HG03175 (cell line): ENCODE results near the gene TKTL1.

ENCODE experiments used
- ATAC-seq: cut with Tn5 transposase; IDR thresholded peaks from one replicate; pipeline ENCODE4 v1.9.1; 2021; ENCODE audit warnings: mild to moderate bottlenecking, moderate library complexity; ENCODE audit not compliant: unreplicated experiment

TKTL1 gene

DNA sequence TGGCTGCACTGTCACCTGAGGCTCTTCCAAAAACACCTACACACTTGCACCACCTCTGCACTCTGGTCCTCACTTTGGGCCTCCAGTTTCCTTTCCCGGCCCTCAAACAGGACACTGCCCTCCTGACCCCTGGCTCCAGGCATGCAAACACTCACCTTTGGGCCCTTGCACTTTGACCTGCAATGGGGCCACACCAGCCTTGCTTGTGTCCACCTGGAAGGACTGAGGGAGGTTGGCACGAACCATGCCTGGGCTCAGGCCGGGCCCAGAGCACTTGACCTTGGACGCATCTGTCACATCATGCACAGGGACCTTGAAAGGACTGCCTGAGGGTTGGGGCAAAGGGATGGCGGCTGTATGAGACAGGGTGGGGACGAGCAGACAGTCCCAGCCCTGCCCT lies 63.2 kb downstream of the TKTL1 start:
- ATAC-seq, result no peak

- ATAC-seq, result no peak
These were observed 64.0 kb downstream of the TKTL1 start for GRCh38 chrX:154359362-154360154.

GRCh38 chrX:154360155-154360713 lies 64.6 kb downstream of the TKTL1 start:
- ATAC-seq, result no peak

GRCh38 chrX:154362085-154362742 lies 66.6 kb downstream of the TKTL1 start:
- no peak for ATAC-seq

- ATAC-seq, result no peak
These were observed 68.3 kb downstream of the TKTL1 start for GRCh38 chrX:154363706-154364439.

- ATAC-seq, result no peak
These were observed 69.5 kb downstream of the TKTL1 start for GRCh38 chrX:154365052-154365600.

DNA sequence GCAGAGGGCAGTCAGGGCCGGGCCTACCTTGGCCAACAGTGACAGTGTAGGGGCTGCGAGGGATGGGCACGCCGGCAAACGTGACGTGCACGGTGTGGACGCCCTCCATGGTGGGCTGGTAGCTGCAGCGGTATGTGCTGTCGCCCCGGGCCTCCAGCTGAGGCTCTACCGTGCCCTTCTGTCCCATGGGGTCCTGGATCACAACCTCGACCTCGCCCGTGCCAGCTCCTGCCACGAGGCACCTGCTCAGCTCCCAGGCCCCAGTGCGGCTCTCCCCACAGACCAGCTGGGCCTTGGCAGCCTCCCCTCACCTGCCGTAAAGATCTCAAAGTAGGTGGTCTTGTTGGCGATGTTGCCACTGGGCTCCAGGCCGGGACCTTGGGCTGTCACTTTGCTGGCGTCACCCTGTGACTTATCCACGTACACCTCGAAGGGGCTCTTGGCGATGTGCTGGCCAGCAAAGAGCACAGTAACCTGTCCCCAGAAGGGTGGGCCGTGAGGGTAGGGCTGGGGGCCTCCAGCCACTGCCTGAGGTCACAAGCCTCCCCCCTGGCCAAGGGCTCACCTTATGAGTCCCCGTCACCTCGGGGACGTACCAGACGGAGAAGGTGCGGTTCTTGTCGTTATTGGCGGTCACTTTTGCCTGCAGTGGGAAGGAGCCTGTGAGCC lies 70.5 kb downstream of the TKTL1 start:
- ATAC-seq, result no peak

DNA sequence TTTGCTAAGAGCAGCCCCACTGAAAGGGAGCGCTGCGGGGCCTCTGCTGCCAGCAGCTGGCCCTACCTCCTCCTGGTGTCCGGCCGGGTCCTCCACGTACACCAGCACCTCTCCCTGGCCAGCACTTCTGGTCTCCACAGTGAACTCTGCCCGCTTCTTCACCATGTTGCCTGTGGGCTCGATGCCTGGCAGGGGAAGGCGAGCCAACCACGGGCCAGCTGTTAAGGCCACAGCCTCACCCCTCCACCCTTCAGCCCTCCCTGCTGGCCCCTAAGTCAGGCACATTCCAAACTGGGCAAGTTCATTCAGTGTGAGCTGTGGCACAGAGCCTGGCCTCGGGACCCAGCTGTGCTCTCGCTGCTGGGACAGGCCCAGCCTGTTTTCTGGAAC lies 71.1 kb downstream of the TKTL1 start:
- ATAC-seq, result no peak

DNA sequence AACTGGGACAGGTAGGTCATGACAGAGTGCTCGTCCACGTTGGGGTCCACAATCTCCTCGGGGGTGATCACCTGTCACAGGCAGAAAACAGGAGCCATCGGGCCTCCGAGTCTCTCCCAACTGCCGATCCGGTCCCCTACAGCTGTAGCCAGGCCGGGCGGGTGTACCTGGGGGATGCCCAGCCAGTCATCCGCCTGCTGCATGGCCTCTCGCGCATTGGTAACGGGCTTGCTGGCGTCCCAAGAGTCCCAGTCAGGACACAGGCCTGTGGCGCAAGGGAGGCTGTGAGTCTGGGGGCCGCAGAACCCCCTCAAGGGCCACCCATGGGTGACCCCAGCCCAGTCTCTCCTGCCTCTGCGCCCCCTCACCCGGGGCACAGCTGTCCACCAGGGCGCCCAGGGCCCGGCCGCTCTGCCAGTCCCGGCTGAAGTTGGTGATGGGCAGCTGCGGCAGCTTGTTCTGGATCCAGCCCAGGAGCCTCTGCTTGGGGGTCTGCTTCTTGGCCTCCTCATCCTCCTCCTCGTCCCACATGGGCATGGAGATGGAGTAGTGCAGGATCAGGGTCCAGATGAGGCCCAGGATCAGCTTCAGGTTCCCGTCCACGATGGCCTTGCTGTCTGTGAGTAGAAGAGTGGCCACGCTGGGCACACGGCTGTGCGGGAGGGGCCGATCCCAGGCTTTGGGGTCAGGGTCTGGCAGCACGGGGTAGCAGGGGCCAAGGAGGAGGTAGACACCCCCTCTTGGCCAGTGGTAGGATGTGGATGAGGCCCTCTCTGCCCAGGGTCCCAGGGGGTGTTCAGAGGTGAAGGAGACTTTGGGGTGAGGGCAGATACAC lies 72.1 kb downstream of the TKTL1 start:
- no peak for ATAC-seq

DNA sequence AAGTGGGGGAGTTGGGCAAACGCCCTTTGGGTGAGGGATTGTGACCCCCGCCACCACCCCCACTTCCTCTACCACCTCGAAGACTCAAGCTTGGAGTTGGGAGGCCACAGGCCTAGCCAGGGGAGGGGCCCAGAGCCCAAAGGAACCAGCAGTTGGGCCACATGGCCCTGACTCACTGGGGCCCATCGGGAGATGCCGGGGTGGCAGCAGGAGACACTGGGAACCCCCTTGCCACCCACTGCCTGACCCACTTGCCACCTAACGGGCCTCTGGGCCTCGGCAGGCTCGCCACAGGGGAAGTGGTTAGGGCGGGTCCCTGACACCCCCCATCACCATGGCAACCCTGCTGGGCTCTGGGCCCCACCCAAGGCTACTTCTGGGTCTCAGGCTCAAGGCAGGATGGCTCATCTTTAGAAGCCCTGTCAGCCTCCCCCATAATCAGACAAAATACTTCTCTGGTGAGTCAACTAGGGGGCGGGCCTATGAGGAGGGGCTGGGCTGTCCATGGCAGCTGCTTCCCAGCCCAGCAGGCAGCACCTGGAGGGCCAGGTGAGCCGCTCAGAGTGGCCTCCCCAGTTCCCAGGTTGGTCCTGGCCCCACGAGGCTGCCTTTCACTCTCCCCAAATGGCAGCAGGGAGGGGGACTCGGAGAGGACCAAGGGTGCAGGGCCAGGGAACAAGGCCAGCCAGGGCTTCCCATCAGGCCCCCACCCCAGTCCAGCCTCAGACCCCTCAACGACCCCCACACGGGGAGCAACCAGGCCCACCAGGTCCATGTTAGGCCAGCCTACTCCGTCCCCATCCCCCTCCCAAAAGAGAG lies 73.2 kb downstream of the TKTL1 start:
- peak; percentile 29 for ATAC-seq

DNA sequence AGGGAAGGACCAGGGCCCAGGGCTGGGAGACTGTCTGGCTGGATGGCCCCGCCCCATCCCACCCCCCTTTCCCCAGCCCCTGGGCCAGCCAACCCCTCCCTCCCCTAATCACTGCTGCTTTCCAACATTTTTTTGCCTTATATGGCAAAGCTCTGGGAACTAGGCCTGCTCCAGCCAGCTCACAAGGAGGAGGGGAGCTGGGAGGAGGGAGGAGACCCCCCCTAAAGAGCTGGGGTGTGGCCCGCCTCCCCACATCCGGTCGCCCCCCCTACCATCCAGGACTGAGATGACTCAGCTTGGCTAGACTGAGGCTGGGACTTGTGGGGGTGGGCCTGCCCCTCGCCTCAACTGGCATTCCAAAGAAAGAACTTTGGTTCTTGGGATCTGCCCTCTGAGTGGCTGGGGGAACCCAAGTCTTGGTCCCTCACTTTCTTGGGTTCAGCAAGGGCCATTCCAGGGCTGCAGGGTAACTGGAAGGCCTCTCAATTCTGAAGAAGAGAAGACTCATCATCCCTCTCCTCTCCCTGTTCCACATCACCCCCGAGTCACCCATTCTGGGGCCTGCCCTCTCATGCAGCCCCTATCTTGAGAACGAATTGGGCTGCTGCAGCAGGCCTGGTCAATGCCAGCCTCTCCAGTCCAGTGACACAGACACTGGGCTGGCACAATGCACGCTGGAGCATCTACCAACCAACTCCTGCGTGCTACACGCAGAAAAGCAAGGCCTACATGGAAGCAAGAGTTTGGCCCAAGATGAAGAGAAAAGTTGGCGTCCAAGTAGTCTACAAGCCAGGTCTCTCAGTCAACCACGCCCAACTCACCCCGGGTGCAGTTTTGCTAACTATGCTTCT lies 74.1 kb downstream of the TKTL1 start:
- no peak for ATAC-seq

DNA sequence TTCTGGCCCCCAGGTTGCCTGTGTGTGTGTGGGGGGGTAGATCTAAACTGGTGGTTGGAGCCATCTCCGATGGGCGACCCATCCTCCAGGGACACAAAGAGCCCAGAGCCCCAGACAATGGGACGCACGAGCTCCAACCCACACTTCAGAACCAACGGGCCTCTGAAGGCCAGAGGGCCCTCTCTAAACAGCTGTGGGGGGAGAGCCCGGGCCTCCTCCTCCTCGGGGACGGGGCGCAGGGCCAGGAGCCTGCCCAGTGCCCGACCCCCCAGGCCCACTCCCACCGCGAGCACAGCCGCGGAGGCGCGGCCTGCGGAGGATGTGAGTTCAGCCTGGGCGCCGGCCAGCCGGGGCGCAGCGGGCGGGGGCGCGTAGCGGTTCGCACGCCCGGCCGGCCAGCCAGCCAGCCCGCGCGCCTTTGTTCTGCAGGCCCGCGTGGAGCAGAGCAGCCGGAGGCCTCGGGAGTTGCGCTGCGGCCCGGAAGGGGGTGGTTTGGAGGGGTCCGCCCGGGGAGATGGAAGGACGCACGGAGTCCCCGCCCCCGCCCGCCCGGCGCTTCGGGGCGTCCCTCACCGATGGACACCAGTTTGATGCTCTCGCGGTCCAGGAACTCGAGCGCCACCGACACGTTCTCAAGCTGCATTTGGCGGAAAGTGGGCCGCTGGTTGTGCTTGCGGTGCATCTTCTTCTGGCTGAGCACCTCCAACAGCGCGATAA lies 74.9 kb downstream of the TKTL1 start:
- ATAC-seq, result no peak

DNA sequence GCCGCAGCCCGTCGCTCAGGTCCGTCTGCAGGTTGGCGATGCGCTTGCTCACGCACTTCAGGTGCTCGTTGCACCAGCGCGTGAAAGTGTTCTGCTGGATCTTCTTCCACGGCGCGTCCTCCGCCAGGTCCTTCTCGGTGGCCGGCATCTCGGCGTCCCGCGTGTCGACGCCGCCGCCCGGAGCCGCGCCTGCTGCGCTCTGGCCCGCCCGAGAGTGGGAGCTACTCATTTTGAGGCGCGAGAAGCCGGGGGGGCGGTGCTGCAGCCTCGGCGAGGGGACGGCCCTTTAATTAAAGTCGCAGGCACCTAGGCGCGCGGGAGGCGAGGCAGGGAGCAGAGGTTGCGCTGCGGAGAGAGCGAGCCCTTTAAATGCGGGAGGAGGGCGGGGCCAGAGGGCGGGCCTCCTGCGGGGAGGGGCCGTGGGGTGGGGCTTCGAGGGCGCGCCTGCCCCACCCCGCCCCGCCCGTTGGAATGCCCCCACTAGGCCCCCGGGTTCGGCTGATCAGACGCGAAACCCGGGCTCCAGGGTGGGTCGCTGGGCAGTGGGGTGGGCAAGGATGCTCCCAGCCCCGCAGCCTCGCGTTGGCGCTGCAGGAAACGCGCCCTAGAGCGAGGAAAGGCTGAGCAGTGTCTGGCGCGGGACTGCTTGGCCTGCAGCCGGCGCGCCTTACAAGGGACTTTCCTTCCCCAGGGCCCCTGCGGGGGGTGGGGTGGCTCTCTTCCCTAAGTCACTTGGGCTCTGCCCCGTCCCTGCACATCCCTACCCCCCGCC lies 75.6 kb downstream of the TKTL1 start:
- peak; percentile 68 for ATAC-seq

DNA sequence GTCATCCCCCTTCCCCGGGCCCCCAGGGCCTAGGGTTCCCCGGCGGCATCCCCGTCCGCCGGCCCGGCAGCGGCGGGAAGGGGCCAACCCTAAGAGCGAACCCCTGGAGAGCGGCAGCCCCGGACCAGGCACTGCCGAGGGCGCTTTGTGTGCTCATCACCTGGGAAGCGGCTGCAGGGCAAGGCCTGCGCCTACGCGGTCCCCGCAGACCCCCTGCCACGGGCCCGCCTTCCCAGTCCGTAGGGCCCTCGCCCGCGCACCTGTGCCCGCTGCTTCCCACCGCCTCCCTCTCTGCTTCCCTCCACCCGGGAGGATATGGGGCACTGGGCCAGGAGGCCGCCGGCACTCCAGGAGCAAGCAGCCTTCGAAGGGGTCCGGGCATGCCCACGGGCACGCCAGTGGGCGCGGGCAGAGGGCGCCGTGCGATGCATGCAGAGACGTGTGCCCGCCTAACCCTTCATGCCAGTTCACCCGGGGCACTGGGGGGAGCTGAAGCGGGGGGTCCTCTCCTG lies 76.2 kb downstream of the TKTL1 start:
- ATAC-seq, result no peak

DNA sequence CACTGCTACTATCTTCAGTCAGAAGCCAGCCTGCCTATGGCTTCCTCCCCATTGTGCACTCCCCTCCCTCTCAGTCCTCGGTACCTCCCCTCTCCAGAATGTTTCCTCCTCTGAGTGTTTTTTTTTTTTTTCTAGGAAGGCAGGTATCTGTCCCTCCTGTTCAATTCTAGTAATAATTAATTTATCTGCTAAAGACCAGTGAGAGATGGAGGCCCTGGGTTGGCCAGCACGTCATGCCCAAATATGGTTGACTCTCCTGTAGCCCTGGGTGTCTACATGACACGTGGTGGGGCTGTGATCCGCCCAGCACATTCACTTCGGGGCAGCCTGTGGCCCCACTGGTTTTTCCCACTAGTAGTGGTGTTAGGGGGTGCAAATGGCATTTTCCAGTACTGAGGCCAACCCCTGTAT lies 77.0 kb downstream of the TKTL1 start:
- no peak for ATAC-seq
